Smooth muscle cell of the brain vasculature (primary cell): ENCODE measurements around the gene FNDC3B.

ENCODE experiments used
- DNase-seq: peaks from one replicate; pipeline ENCODE4 v3.0.0-alpha.2; 2012; ENCODE audit warnings: low read depth, low spot score

FNDC3B gene

DNA sequence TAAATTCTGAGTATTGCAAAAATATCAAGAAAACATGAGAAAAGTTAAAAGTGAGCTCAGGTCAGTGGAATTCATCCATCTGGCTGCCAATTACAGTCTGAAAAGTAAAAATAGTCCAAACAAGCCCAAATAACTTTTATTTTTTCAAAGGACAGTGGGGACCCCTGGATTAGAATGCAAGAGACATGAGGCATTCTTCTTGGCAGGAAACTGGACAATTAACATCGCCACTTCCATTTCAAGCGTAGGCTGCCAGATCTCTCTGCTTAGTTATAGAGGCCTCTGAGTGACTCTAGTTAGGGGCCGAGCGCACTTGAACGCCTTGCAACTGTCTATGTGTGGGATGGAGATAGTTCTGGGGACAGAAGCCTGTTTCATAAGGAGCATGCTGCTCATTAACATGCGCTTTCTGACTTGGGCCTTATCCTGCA, 219.7 kb downstream of the FNDC3B start:
- DNase-seq, result no peak

DNA sequence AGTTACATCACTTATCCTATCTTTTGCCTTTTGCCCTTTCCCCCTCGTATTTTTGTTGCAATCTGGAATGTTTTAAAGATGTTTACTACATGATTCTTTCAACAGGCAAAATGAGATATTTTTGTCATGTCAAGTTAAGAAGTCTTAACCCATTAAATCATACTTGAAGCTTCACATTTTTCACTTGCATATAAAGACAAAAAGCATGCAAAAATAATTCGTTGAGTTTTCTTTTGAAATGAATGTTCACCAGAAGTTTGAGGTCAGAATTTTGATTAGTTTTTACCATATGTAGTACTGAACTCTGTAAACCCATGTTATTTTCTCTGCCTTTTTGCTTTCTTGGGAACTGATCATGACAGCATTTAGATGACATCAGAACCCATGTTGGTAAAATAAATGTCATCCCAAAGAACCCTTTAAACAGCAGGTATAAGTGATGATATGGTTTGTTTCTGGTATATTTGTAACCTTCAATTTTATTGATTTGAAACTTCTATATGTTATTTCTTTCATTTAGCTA, 220.4 kb downstream of the FNDC3B start:
- DNase-seq, result no peak

DNA sequence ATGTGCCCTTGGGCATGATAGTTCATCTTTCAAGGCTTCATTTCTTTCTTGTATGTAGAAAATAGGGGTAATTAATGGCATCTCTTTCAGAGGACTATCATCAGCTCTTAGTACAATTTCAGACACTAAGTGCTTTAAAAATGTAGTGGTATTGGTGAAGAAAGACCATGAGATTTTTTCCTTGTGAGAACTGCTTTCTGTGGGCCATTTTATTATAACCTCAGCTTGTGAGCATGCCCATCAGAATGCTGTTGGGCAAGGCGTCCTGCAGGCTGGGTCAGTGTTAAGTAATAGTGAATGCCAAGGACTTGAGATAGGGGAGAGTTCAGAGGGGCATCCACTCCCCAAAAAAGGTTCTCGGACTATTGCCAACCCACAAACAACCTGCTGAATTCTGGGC, 221.0 kb downstream of the FNDC3B start:
- DNase-seq, result no peak

DNA sequence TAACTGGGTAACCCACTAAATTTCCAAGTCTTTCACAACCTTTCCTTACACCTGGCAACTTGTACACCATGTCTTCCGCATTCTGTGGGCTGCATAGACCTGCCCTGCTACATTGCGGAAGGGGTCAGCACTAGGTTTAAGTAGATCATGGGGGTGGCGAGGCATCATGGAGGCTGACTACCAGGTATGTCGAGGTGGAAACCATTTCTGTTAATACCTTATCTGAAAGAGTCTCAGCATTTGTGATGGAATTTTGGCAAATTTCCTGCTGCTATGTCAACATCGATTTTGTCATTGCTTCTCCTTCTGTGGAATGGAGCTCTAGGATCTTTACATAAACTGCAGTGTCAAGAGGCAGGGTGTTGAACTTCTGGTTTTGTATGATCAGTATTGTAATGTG, 221.7 kb downstream of the FNDC3B start:
- DNase-seq, result no peak

DNA sequence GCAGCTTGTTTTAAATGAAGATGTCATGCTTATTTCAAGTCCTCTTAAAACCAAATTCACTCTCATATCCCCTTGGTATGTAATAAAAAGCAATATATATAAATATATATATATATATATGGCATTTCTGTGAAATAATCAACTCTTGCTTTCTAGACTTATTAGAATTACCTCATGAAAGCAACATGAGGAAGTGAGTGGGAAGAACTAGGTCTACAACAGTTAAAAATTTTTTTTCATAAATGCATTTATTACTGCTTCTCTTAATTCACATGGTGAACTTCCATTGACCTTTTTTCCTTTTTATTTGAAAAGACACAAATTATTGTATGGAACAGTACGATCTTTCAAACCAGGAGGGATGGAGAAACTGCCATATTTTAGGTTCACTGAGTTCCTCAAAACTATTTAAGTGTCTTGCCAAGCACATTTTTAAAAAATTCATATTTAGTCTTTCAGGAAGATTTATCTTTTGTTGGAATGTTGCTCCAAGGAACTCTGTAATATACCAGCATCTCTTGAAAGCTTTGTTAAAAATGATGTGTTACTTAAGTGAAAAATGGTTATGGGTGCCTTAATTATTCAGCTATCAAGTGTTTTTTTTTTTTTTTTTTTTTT, 223.7 kb downstream of the FNDC3B start:
- no peak for DNase-seq

DNA sequence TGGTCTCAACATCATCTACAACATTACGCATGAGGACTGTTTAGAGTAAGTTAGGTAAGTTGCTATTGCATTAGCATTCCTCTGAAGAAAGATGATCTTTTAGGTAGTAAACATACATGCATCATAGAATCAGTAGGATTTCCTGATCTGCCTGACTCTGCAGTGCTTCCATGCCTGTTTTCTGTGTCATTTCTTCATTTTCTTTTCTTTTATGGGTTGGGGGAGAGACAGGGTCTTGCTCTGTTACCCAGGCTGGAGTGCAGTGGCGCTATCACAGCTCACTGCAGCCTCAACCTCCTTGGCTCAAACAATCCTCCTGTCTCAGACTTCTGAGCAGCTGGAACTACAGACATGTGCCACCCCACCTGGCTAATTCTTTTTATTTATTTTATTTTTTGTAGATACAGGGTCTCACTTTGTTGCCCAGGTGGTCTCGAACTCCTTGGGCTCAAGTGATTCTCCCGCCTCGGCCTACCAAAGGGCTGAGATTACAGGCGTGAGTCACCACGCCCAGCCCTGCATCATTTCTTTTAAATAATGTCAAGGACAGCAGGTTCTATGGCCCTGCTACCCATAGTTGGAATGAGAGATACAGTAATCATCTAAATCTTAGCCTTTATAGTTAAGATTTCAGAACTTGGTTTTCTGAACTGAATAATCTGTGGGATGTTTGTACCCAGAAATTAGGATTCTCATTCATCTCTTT, 224.6 kb downstream of the FNDC3B start:
- no peak for DNase-seq

DNA sequence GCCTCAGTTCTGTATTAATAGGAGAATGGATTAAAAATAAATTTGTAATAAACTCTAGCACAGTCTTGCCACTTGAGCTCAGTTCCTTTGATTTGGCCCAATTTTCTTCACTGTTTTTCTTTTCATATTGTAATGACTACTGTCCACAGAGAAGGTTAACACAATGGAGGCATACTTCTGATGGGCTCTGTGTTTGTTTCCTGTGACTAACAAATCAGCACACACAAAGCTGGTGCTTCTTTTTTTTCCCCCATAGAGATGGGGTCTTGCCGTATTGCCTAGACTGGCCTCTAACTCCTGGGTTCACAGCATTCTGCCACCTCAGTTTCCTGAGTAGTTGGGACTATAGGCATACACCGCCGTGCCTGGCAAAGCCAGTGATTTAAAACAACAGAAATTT, 226.7 kb downstream of the FNDC3B start:
- DNase-seq, result no peak

DNA sequence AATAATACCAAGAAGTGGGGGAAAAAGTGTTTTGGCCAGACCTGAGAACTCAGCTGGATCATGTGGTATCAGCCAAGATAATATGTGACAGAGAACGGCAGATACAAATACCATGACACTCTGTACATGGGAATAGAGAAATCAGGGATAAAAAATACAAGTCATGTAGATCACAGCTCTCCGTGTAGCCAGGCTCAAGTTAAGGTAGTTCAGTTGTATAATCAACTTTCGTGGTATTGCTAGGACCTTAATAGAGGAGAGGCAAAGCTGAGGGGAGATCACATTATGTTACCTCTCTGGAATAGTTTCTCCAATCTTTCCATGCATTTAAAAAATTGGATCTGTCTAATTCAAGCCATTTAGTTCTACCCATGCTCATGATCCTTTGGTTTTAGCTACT, 229.0 kb downstream of the FNDC3B start:
- DNase-seq, result no peak

DNA sequence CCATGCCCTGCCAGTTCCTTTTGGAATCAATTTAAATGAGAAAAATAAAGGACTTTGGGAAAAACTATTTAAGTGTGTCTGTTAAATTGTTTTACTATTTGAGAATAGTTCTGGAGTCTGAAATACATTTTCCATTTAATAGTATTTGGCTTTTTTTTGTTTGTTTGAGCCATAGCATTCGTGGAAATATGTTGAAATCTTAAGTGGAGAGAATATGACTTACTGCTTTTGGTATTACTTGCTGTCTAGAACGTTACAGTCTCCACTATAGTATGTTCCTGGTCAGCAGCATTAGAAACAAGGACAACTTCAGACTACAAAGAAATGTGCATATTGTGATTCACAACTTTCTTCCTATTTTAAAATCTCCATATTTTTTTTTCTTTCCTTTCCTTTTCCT, 229.5 kb downstream of the FNDC3B start:
- DNase-seq, result no peak

DNA sequence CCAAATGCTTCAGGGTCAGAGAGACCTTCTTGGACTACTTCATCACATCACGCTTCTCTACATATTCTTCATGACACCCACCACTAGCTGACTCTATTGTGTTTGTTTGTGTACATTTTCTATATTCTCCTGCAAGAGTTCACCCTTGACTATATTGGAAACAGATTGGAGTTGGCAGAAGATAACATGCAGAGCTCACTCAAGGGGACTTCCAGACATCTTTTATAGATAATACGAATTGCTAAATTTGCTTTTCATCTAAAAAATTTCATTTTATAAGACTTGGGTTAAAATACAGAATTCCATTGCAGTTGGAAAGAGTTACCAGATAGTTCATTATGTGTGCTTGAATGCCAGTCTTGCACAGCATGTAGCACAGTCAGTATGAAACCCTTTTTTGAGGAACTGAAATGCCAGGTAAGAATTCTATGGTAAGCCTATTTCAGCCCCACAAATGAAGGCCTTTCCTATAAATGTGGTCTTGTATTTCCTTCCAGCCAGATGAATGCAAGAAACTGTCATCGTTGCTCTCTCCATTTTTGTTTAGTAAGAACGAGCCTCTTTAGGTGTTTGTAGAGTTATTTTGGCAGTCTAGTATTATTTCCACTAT, 231.3 kb downstream of the FNDC3B start:
- DNase-seq, result no peak

DNA sequence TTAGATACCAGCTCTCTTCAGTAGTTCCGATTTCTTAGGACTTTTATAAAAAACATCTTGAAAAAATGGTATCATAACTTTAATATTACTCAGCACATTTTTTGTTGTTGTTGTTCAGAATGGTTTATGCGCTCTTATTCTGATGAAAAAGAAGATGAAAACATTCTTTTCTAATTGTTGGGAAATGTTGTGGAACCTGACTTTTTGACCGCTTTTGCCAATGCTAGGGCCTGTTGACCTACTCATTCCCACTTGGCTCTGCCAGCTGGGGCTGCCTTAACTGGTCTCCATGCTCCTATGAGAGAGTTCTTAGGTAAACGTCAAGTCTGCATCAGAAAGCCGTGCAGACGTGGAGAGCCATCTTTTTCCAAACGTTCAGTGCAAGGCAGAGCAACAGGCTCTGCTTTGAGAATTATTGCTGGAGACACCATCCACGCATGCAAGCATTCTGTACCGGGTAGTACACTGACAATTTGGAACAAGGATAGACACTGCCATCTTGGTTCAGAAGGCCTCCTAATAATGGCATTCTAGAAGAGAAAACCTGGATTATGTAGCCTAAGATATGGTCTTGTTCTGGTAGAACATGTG, 232.1 kb downstream of the FNDC3B start:
- no peak for DNase-seq

DNA sequence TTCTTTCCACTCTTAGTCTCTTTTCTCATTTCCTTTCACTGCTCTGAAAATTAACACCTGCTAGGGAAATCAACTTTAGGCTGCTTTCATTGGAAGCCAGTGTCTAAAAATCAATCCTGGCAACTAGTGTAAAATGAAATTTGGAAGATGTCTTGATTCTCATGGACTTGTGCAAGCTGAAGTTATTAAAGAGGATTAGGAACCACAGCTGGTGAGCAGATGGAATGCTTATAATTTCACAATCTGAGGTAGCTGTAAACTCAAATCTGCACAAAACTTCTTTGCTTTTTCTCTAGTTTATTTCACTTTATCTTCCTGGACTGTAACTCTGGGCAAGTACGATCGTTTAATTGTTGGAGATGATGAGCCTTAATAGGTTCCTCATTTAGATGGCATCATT, 233.3 kb downstream of the FNDC3B start:
- no peak for DNase-seq

DNA sequence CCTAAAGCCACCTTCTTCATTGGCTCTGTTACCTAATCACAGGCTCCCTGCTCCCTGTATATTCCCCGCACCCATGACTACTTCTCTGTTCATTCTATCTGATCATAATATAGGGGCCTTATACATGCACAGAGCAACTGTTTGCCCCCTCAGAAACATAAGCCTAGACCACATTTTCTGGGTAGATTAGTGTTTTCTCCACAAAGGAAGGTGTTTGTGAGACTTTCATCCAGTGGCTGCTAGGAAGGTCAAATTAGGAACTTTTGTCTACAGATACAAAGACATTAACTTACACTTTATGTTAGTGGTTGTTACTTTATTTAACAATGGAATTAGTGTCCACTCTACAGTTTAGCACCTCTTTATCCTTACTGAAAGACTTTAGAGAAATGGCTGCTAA, 234.0 kb downstream of the FNDC3B start:
- DNase-seq, result no peak

DNA sequence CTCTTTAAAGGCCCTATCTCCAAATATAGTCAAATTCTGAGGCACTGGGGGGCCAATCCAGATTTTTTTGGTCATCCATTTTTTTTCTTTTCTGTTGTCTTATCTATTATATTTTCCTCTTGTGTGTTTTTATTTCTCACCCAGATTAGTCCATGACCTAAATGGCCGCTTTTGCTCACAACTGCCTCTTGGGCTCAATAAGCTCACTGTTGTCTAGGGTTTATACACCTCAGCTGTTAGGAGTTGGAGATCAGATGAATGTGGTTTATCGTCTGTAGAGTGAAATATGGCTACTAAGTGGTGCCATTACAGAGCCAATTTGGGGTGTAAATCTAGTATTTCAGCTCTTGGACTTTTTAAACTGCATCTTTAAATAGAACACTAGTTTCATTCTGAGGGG, 235.5 kb downstream of the FNDC3B start:
- no peak for DNase-seq

DNA sequence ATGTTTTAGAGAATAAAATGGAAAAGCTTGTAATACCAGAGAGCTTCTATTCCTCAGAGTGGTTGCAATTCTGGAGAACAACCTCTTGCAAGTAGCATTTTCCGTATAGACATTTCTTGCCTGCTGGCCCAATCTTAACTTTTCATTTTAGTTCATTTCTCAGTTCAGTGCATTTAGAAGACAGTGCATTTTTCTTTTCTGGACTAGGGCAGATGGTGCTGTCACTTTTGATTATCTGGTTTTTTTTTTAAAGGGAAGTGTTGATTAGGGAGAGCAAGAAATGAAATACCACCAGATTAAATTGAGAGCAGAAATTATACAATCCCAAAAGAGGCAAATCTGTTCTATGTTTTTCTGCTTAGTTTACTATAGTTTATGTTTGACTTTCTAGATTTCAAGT, 236.2 kb downstream of the FNDC3B start:
- DNase-seq, result no peak

DNA sequence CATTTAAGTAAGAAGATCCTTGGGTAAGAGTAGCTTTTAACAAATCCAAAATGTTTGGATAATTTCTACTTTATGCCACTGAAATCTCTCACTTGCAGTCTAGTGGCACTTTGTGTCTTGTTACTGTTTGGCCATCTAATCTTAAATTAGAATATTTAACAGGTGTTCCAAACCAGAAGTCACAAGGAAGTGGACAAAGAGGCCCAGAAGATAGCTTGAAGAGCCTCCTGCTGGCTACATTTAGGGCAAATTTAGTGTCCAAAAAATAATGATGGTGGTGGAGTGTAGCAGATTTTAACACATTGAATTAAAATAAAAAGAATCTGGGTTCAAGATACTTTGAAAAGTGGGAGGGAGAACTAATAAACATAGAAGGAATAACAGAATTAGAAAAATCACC, 236.7 kb downstream of the FNDC3B start:
- no peak for DNase-seq

DNA sequence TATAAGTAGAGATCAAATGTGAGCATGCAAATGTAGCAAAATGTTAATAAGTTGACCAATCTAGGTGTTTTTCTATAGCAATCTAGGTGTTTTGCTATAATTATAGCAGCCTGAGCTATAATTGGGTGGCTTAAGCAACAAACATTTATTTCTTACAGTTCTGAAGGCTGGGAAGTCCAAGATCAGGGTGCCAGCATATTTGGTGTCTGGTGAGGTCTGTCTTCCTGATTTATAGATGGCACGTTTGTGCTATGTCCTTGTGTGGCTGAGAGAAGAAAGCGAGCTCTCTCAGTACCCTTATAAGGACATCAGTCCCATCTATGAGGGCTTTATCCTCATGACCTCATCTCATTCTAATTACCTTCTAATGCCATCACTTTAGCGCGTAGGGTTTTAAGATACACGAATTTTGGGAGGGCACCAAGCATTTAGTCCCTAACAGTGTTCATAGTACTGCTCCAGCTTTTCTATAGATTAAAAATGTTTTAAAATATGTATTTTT, 237.8 kb downstream of the FNDC3B start:
- DNase-seq, result no peak

DNA sequence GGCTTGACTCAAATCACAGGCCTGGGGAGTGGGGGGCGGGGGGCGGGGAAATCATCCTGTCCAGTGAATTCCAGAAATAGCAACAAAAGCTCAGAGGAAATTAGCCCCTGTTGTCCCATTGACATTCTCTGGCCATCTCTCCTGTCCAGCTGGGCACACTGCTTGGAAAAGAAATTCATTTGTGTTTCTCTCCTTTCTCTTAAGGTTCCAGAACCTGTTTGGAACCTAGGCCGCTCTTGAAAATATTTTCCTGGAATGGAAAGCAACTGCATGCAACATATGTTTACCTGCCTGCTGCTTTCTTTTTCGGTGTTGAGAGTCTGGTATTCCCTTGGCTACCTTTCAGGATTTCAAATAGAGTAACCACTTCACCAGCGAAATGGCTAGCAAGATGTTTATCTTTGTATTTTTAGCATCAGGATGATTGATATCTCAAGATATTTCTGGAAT, 239.8 kb downstream of the FNDC3B start:
- DNase-seq, result no peak

DNA sequence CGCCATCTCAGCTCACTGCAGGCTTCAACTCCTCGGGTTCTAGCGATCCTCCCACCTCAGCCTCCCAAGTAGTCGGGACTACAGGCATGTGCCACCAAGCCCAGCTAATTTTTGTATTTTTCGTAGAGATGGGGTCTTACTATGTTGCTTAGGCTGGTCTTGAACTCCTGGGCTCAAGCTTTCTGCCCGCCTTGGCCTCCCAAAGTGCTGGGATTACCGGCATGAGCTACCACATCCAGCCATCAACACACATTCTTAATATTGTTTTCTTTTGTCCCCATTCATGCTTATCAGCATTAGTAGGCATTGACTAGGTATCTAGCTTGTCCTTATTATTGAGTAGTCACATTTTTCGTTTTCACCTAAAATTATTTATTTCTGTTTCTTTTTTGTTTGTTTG, 240.6 kb downstream of the FNDC3B start:
- DNase-seq, result no peak

DNA sequence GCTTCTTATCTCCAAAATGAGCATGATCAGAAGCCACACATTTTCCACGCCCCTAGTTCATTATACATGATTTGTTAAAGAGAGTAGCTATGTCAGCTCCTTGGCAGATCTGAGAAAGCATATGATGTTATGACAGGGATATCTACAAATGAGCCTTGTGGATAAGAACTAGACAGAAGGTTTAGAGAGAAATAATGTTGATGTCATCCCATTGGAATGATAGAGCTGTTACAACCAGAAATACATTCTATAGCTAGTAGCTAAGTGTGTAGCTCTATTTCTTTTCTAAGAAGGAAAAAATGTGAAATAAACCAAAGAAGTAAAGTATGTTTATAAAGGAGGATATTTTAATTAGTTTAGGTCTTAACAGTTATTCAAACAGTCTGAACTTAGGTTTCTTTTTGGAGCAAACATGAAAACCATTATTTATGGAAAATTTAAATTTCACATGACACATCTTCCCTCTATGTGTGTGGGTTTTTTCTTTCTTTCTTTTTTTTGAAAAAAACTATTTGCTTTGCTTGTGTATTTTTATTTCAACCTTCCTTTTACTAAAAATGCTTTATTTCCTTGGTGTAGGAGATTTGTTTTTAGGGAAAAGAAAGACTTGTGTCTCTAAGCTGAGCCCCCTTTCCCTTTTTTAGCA, 241.2 kb downstream of the FNDC3B start:
- peak; percentile 21 for DNase-seq

DNA sequence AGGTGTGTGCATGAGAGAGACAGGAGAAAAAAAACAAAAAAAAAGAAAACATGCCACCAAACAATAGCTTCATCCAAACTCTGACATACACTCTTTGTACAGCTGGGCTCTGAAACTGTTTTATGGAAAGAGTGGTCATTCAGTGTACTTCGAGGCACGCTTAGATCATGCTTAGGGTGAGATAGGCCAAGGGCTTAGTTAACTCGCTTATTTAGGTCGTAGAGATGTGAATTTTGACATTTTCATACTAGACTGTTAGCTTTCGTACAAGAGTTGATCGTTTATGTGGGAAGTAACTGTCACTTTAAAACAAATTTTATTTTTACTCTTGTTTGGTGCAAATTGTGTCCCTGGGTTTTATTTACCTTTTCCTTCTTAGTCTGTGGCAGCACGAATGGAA, 242.5 kb downstream of the FNDC3B start:
- DNase-seq, result no peak

DNA sequence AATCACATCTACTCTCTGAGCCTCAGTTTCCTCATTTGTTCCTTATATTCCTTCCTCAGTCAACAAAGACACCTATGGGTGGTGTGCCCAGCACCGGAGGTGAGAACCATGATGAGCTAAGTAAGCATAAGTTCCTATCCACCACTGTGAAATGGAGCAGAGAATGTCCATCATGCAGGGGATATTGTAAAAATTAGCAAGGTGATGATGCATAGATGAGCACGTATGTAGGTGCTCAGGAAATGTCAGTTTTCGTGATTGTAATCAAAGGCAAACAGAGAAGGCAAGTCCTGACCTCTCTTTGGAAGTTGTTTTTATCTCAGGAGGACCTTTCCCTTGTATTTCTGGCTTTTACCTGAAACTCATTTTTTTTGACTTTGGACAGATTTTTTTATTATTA, 243.5 kb downstream of the FNDC3B start:
- no peak for DNase-seq
